ENCODE data around the gene CDKN2B. TPM values are rescaled to one million over a fixed set of nuclear protein-coding genes. Genes with fewer than 3 reads are reported as not detected.

CDKN2B gene
- total and polyA plus RNA-seq, 4 donors: 0.32 to 1.3 (median 0.54) TPM

GRCh38 chr9:21996858-21997257, 12.2 kb downstream of the CDKN2B start:
- Histone ChIP-seq H3K9ac (ENCODE audit: low read depth in 1 of 2, low read length in 2 of 2) (no peak overlapping the region), H3K9me3 (ENCODE audit: control insufficient read depth in 4 of 4, low read length in 3 of 4) (no peaks in the 10 kb centered on the region), H3K36me3 (ENCODE audit: control insufficient read depth in 4 of 4, insufficient read depth in 3 of 4, low read depth in 1 of 4, low read length in 3 of 4) (no peaks in the 10 kb centered on the region), H3K4me1 (ENCODE audit: control insufficient read depth in 4 of 4, insufficient read depth in 4 of 4, low read length in 3 of 4) (peaks cover 4 to 15% (median 9%) of the 10 kb centered on the region in 4 donors), H3K4me3 (ENCODE audit: low read depth in 1 of 3, low read length in 3 of 3) (no peak overlapping the region), H3K27ac (ENCODE audit: low read depth in 1 of 2, low read length in 2 of 2) (no peak overlapping the region), H3K27me3 (ENCODE audit: control insufficient read depth in 4 of 4, insufficient read depth in 4 of 4, low read length in 3 of 4) (no peaks in the 10 kb centered on the region)
- no peak for DNase-seq (ENCODE audit: low spot score)
- TF ChIP-seq RXRA (IDR thresholded peaks at IDR 0.05) (no peak), HNF4G (IDR thresholded peaks at IDR 0.05) (no peak), HNF4A (conservative IDR thresholded peaks at IDR 0.05) (no peak), EGR1 (IDR thresholded peaks at IDR 0.05; ENCODE audit: low read depth in 2 of 2) (no peak), ZBTB33 (IDR thresholded peaks at IDR 0.05) (no peak), RAD21 (IDR thresholded peaks at IDR 0.05) (no peak)
- 92% methylated on average over 5 of the region's 5 CpGs for WGBS

DNA sequence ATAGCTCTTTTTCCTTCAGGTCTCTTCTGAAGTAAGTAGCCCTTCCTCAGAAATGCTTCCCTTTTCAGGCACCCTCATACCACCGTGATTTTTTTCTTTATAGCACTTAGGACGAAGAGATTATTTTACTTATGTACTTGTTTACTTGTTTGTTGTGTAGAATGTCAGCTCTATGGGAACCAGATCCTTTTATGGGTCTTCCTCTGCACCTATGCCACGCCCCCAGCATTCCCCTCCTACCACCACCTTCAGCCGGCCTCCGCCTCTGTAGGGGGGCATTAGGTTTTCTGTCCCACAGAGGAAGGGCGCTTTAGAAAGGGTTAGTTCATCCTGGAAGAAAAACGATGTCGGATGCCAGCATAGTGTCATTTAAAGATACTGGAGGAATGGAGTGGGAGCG, 12.7 kb downstream of the CDKN2B start:
- DNase-seq (ENCODE audit: low spot score): no peak
- no peaks in the 10 kb centered on the region for H3K9me3 ChIP-seq (ENCODE audit: control insufficient read depth in 4 of 4, low read length in 3 of 4)
- H3K27me3 ChIP-seq (ENCODE audit: control insufficient read depth in 4 of 4, insufficient read depth in 4 of 4, low read length in 3 of 4): no peaks in the 10 kb centered on the region
- no peaks in the 10 kb centered on the region for H3K36me3 ChIP-seq (ENCODE audit: control insufficient read depth in 4 of 4, insufficient read depth in 3 of 4, low read depth in 1 of 4, low read length in 3 of 4)
- H3K9ac ChIP-seq (ENCODE audit: low read depth in 1 of 2, low read length in 2 of 2): no peak overlapping the region
- peaks cover 4 to 15% (median 9%) of the 10 kb centered on the region in 4 donors for H3K4me1 ChIP-seq (ENCODE audit: control insufficient read depth in 4 of 4, insufficient read depth in 4 of 4, low read length in 3 of 4)
- no peak overlapping the region for H3K4me3 ChIP-seq (ENCODE audit: low read depth in 1 of 3, low read length in 3 of 3)
- 81% methylated on average over 9 of the region's 9 CpGs for WGBS
- H3K27ac ChIP-seq (ENCODE audit: low read depth in 1 of 2, low read length in 2 of 2): no peak overlapping the region
- no peak for TF ChIP-seq ZBTB33 (IDR thresholded peaks at IDR 0.05)
- no peak for TF ChIP-seq JUND (IDR thresholded peaks at IDR 0.05)
- TF ChIP-seq GABPA (IDR thresholded peaks at IDR 0.05 in 1 of 2, conservative IDR thresholded peaks at IDR 0.05 in 1 of 2): no peak
- no peak for TF ChIP-seq FOXA1 (IDR thresholded peaks at IDR 0.05)
- TF ChIP-seq RAD21 (IDR thresholded peaks at IDR 0.05): no peak
- TF ChIP-seq EGR1 (IDR thresholded peaks at IDR 0.05; ENCODE audit: low read depth in 2 of 2): no peak
- no peak for TF ChIP-seq TAF1 (conservative IDR thresholded peaks at IDR 0.05)
- TF ChIP-seq NR2F2 (IDR thresholded peaks at IDR 0.05): no peak
- TF ChIP-seq ATF3 (IDR thresholded peaks at IDR 0.05): no peak
- TF ChIP-seq HNF4G (IDR thresholded peaks at IDR 0.05): no peak
- no peak for TF ChIP-seq RXRA (IDR thresholded peaks at IDR 0.05)
- no peak for TF ChIP-seq SP1 (IDR thresholded peaks at IDR 0.05)
- TF ChIP-seq YY1 (IDR thresholded peaks at IDR 0.05): no peak
- TF ChIP-seq, protein P1, sequence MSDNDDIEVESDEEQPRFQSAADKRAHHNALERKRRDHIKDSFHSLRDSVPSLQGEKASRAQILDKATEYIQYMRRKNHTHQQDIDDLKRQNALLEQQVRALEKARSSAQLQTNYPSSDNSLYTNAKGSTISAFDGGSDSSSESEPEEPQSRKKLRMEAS (IDR thresholded peaks at IDR 0.05): no peak
- no peak for TF ChIP-seq FOXA2 (IDR thresholded peaks at IDR 0.05)
- TF ChIP-seq, protein P2, sequence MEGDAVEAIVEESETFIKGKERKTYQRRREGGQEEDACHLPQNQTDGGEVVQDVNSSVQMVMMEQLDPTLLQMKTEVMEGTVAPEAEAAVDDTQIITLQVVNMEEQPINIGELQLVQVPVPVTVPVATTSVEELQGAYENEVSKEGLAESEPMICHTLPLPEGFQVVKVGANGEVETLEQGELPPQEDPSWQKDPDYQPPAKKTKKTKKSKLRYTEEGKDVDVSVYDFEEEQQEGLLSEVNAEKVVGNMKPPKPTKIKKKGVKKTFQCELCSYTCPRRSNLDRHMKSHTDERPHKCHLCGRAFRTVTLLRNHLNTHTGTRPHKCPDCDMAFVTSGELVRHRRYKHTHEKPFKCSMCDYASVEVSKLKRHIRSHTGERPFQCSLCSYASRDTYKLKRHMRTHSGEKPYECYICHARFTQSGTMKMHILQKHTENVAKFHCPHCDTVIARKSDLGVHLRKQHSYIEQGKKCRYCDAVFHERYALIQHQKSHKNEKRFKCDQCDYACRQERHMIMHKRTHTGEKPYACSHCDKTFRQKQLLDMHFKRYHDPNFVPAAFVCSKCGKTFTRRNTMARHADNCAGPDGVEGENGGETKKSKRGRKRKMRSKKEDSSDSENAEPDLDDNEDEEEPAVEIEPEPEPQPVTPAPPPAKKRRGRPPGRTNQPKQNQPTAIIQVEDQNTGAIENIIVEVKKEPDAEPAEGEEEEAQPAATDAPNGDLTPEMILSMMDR (IDR thresholded peaks at IDR 0.05; ENCODE audit: low read depth, low read length, missing input control): no peak
- no peak for TF ChIP-seq REST (IDR thresholded peaks at IDR 0.05)

All from liver (tissue), 9 donors.